ENCODE data around the gene PHF12.

- TF ChIP-seq POLR2A (IDR thresholded peaks at IDR 0.05; ENCODE audit: low read depth, low read length) (no peak), POLR2AphosphoS5 (IDR thresholded peaks at IDR 0.05; ENCODE audit: low read depth, low read length) (no peak), SPI1 (IDR thresholded peaks at IDR 0.05; ENCODE audit: low read depth, low read length) (no peak), TAF1 (IDR thresholded peaks at IDR 0.05; ENCODE audit: low read depth, low read length) (no peak)
Observed at GRCh38 chr17:28892024-28892423, 59.3 kb downstream of the PHF12 start.
